ENCODE data around the gene EPS8. TPM values are rescaled to one million over a fixed set of nuclear protein-coding genes. Genes with fewer than 3 reads are reported as not detected.

EPS8 gene
- 4.2 TPM for total RNA-seq

GRCh38 chr12:15789220-15790171 is at the start of gene EPS8:
Gene EPS8, minus strand, starts transcription at chr12:15789388. Its CDS starts 106,437 bp downstream, at chr12:15682951.
- Histone ChIP-seq H3K27me3 (ENCODE audit: insufficient read depth, low read length) (peaks cover 69% of the 10 kb centered on the region), H3K9me3 (ENCODE audit: low read depth, low read length) (no peaks in the 10 kb centered on the region), H3K4me1 (ENCODE audit: insufficient read depth, low read length) (peaks cover 19% of the 10 kb centered on the region), H3K4me3 (ENCODE audit: low read length) (peak within 1 kb of the TSS; percentile 50)

- Histone ChIP-seq H3K27me3 (ENCODE audit: insufficient read depth, low read length) (no peaks in the 10 kb centered on the region), H3K4me1 (ENCODE audit: insufficient read depth, low read length) (no peaks in the 10 kb centered on the region), H3K4me3 (ENCODE audit: low read length) (no peak overlapping the region), H3K9me3 (ENCODE audit: low read depth, low read length) (no peaks in the 10 kb centered on the region)
Observed at GRCh38 chr12:15837141-15837790, 48.1 kb upstream of the EPS8 start.

- Histone ChIP-seq H3K9me3 (ENCODE audit: low read depth, low read length) (no peaks in the 10 kb centered on the region), H3K4me3 (ENCODE audit: low read length) (no peak overlapping the region), H3K4me1 (ENCODE audit: insufficient read depth, low read length) (no peaks in the 10 kb centered on the region), H3K27me3 (ENCODE audit: insufficient read depth, low read length) (no peaks in the 10 kb centered on the region)
Observed at GRCh38 chr12:15834575-15834974, 45.4 kb upstream of the EPS8 start.

GRCh38 chr12:15831315-15831978 is 42.3 kb upstream of the EPS8 start:
- H3K9me3 ChIP-seq (ENCODE audit: low read depth, low read length): no peaks in the 10 kb centered on the region
- no peaks in the 10 kb centered on the region for H3K27me3 ChIP-seq (ENCODE audit: insufficient read depth, low read length)
- H3K4me3 ChIP-seq (ENCODE audit: low read length): no peak overlapping the region

GRCh38 chr12:15830538-15830937 is 41.4 kb upstream of the EPS8 start:
- Histone ChIP-seq H3K4me3 (ENCODE audit: low read length) (no peak overlapping the region), H3K9me3 (ENCODE audit: low read depth, low read length) (no peaks in the 10 kb centered on the region), H3K4me1 (ENCODE audit: insufficient read depth, low read length) (no peaks in the 10 kb centered on the region), H3K27me3 (ENCODE audit: insufficient read depth, low read length) (no peaks in the 10 kb centered on the region)

More at GRCh38 chr12:15831315-15831978, 42.3 kb upstream of the EPS8 start:
- no peaks in the 10 kb centered on the region for H3K4me1 ChIP-seq (ENCODE audit: insufficient read depth, low read length)

- Histone ChIP-seq H3K4me3 (ENCODE audit: low read length) (no peak overlapping the region), H3K27me3 (ENCODE audit: insufficient read depth, low read length) (no peaks in the 10 kb centered on the region), H3K4me1 (ENCODE audit: insufficient read depth, low read length) (no peaks in the 10 kb centered on the region), H3K9me3 (ENCODE audit: low read depth, low read length) (no peaks in the 10 kb centered on the region)
Observed at GRCh38 chr12:15829949-15830348, 40.8 kb upstream of the EPS8 start.

GRCh38 chr12:15829255-15829654 is 40.1 kb upstream of the EPS8 start:
- Histone ChIP-seq H3K27me3 (ENCODE audit: insufficient read depth, low read length) (no peaks in the 10 kb centered on the region), H3K4me3 (ENCODE audit: low read length) (no peak overlapping the region), H3K9me3 (ENCODE audit: low read depth, low read length) (no peaks in the 10 kb centered on the region), H3K4me1 (ENCODE audit: insufficient read depth, low read length) (no peaks in the 10 kb centered on the region)

GRCh38 chr12:15827136-15827535 is 37.9 kb upstream of the EPS8 start:
- Histone ChIP-seq H3K4me3 (ENCODE audit: low read length) (no peak overlapping the region), H3K9me3 (ENCODE audit: low read depth, low read length) (no peaks in the 10 kb centered on the region), H3K4me1 (ENCODE audit: insufficient read depth, low read length) (no peaks in the 10 kb centered on the region), H3K27me3 (ENCODE audit: insufficient read depth, low read length) (no peaks in the 10 kb centered on the region)

GRCh38 chr12:15824516-15824915 is 35.3 kb upstream of the EPS8 start:
- Histone ChIP-seq H3K4me1 (ENCODE audit: insufficient read depth, low read length) (no peaks in the 10 kb centered on the region), H3K4me3 (ENCODE audit: low read length) (no peak overlapping the region), H3K9me3 (ENCODE audit: low read depth, low read length) (no peaks in the 10 kb centered on the region), H3K27me3 (ENCODE audit: insufficient read depth, low read length) (no peaks in the 10 kb centered on the region)

GRCh38 chr12:15823360-15824128 is 34.4 kb upstream of the EPS8 start:
- H3K4me3 ChIP-seq (ENCODE audit: low read length): no peak overlapping the region
- no peaks in the 10 kb centered on the region for H3K4me1 ChIP-seq (ENCODE audit: insufficient read depth, low read length)
- no peaks in the 10 kb centered on the region for H3K27me3 ChIP-seq (ENCODE audit: insufficient read depth, low read length)
- H3K9me3 ChIP-seq (ENCODE audit: low read depth, low read length): no peaks in the 10 kb centered on the region

- H3K4me3 ChIP-seq (ENCODE audit: low read length): no peak overlapping the region
- H3K9me3 ChIP-seq (ENCODE audit: low read depth, low read length): peaks cover 5% of the 10 kb centered on the region
- H3K4me1 ChIP-seq (ENCODE audit: insufficient read depth, low read length): no peaks in the 10 kb centered on the region
- H3K27me3 ChIP-seq (ENCODE audit: insufficient read depth, low read length): no peaks in the 10 kb centered on the region
Observed at GRCh38 chr12:15819644-15820437, 30.7 kb upstream of the EPS8 start.

- H3K9me3 ChIP-seq (ENCODE audit: low read depth, low read length): peaks cover 5% of the 10 kb centered on the region
- no peak overlapping the region for H3K4me3 ChIP-seq (ENCODE audit: low read length)
- no peaks in the 10 kb centered on the region for H3K4me1 ChIP-seq (ENCODE audit: insufficient read depth, low read length)
- H3K27me3 ChIP-seq (ENCODE audit: insufficient read depth, low read length): no peaks in the 10 kb centered on the region
Observed at GRCh38 chr12:15818418-15818817, 29.2 kb upstream of the EPS8 start.

- H3K27me3 ChIP-seq (ENCODE audit: insufficient read depth, low read length): no peaks in the 10 kb centered on the region
- peaks cover 5% of the 10 kb centered on the region for H3K9me3 ChIP-seq (ENCODE audit: low read depth, low read length)
- H3K4me1 ChIP-seq (ENCODE audit: insufficient read depth, low read length): no peaks in the 10 kb centered on the region
- no peak overlapping the region for H3K4me3 ChIP-seq (ENCODE audit: low read length)
Observed at GRCh38 chr12:15815730-15816129, 26.5 kb upstream of the EPS8 start.

Data from mononuclear cell (primary cell).